ENCODE results near the gene EFCC1.

Gene EFCC1

DNA sequence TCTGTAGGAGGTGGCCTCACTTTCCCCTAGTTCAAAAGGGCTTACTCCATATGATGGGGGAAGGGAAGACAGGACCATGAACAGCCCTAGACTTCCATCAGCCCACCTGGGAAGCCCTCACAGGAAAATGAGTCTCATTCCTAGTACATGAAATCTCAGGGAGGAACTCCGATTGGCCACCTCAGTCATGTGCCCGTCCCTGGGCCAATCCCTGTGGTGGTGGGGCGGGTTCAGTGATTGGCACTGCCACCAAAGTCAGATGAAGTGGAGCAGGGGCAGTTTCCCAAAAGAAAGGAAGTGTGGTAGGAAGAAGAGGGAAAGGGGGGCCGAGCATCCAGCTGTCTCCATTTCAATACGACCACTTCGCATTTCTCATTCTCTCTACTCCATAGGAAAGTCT, 33.5 kb downstream of the EFCC1 start:
- in situ Hi-C loops (cut with HindIII; ENCODE audit: low sequenced_read_pairs): no loop called here
- TF ChIP-seq, protein P1, sequence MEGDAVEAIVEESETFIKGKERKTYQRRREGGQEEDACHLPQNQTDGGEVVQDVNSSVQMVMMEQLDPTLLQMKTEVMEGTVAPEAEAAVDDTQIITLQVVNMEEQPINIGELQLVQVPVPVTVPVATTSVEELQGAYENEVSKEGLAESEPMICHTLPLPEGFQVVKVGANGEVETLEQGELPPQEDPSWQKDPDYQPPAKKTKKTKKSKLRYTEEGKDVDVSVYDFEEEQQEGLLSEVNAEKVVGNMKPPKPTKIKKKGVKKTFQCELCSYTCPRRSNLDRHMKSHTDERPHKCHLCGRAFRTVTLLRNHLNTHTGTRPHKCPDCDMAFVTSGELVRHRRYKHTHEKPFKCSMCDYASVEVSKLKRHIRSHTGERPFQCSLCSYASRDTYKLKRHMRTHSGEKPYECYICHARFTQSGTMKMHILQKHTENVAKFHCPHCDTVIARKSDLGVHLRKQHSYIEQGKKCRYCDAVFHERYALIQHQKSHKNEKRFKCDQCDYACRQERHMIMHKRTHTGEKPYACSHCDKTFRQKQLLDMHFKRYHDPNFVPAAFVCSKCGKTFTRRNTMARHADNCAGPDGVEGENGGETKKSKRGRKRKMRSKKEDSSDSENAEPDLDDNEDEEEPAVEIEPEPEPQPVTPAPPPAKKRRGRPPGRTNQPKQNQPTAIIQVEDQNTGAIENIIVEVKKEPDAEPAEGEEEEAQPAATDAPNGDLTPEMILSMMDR (IDR thresholded peaks at IDR 0.05; ENCODE audit: low read depth, low read length): no peak
- no peak for DNase-seq (ENCODE audit: low read depth, low spot score)

DNA sequence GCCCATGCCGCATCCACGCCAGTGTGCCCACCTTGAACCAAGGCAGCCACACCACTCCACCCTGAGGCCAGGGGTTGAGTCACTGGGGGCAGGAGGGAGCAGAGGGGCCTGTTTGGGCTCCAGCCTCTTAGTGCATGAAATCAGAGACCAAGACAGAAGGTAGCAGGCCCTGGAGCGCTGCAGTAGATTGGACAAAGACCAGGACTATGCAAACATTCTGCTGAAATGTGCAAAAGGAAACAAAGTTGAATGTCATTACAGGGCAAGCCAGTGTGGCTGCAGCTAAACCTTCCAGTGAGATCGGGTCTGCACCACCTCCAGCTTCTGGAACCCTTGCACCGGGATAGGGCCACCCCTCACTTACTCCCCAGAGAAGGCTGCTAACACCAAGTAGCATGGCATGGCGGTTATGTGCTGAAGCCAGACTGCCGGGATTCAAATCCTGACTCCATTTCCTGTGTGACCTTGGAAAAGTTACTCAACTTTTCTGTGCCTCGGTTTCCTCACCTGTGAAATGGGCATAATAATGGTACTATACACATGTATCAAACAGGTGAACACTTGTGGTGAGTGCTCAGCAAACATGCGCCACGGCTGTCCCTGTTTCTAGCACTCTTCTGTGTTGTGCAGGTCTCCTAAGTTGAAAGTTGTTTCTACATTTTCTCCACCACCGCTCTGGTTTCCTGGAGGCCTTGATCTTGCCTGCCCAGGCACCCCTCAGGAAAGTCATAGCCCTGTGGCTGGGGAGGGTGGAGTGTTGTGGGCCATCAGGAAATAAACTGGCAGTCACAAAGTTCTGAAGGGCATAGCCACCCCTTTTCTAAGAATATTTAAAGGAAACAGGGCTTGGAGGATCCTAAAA, 34.5 kb downstream of the EFCC1 start:
- TF ChIP-seq, protein P1 (IDR thresholded peaks at IDR 0.05; ENCODE audit: low read depth, low read length): no peak
- H3K4me3 ChIP-seq (ENCODE audit: low read depth, low read length): no peak overlapping the region
- DNase-seq (ENCODE audit: low read depth, low spot score): no peak
- in situ Hi-C loops (cut with HindIII; ENCODE audit: low sequenced_read_pairs): no loop called here

More for the DNA sequence above, 33.5 kb downstream of the EFCC1 start:
- H3K4me3 ChIP-seq (ENCODE audit: low read depth, low read length): no peak overlapping the region

DNA sequence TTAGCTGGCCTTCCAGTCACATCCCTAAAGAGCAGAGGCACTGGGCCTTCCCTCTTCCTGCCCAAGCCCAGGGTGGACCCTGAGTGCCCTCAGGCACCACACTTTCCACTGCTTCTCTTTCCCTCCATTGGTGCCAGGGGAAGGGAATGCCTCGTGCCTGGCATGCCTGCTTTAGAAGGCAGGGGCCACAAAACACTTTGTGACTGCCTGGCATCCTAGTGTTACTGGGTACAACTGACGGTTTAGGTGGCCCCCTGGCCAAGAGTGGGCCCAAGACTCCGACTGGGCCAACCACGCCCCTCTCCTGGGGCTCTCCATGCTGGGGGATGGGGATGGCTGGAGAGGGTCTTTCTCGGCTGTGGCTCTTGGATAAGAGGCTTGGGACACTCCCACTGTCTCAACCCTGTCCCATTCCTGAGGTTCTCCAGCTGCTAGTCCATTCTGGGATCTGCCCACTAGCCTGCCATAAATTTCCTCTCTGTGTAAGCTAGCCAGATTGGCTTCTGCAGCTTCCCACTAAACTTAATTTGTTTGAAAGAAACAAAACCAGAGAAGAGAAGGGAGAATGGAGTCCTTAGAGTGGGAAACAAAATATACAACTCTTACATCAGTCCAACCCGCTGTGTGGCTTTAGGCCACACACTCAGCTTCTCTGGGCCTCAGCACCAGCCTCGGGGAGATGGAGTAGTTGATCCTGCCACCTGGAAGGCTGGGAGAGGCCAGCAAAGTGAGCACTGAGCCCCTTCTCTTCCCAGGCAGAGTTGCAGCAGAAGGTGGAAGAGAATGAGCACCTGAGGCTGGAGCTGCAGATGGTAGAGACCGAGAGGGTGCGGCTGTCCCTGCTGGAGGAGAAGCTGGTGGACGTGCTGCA, 35.4 kb downstream of the EFCC1 start:
- TF ChIP-seq, protein P1 (IDR thresholded peaks at IDR 0.05; ENCODE audit: low read depth, low read length): no peak
- in situ Hi-C loops (cut with HindIII; ENCODE audit: low sequenced_read_pairs): no loop called here
- no peak overlapping the region for H3K4me3 ChIP-seq (ENCODE audit: low read depth, low read length)
- DNase-seq (ENCODE audit: low read depth, low spot score): no peak

DNA sequence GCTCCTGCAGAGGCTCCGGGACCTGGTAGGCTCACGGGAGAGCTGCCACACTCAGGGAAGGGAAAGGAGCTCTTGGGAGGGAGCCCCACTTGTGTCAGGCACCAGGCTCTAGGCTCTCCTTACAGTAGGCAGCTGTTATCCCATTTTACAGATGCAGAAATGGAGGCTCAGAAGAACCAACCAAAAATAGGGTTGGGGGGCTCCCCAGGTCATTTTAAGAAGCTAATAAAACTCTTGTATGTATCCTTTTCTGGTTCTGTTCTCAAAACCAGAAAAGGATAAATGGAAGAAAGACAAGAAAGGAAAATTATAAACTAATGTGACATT, 36.0 kb downstream of the EFCC1 start:
- in situ Hi-C loops (cut with HindIII; ENCODE audit: low sequenced_read_pairs): no loop called here
- no peak overlapping the region for H3K4me3 ChIP-seq (ENCODE audit: low read depth, low read length)
- TF ChIP-seq, protein P1 (IDR thresholded peaks at IDR 0.05; ENCODE audit: low read depth, low read length): no peak
- no peak for DNase-seq (ENCODE audit: low read depth, low spot score)

DNA sequence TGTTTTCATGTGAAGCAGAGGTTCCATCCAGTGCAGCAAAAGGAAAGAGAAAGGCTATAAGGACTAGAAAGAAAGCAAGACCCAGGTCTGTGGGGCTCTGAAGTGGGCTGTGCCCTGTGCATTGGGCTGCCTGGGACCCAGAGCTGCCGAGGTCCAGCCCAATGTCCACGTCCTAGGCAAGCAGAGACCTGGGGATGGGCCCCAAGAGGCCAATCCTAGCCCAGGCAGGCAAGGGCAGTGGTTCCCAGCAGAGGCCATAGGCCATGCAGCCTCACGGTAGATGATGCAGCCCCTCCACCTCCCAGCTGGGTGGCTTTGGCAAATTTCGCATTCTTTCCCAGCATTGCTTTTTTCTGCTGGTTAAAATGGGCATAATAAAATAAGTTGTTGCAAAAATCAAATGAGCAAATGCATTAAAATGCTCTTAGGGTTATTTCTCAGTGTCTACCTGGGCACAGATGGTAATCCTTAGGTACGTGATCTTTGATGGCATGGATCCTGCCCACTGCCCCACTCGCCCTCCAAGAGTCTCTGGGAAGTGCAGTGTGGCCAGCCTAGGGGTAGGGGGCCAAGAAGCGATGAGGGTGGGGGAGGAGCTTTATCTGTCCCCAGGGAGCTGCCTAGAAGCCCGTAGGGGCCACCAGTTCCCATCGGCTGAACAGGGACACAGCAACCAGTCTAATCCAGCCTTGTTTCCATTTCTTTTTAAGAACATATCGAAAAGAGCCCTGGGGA, 37.2 kb downstream of the EFCC1 start:
- TF ChIP-seq, protein P1 (IDR thresholded peaks at IDR 0.05; ENCODE audit: low read depth, low read length): no peak
- no peak overlapping the region for H3K4me3 ChIP-seq (ENCODE audit: low read depth, low read length)
- in situ Hi-C loops (cut with HindIII; ENCODE audit: low sequenced_read_pairs): no loop called here
- no peak for DNase-seq (ENCODE audit: low read depth, low spot score)
